ENCODE results near the gene LRRC7.

The LRRC7 gene

DNA sequence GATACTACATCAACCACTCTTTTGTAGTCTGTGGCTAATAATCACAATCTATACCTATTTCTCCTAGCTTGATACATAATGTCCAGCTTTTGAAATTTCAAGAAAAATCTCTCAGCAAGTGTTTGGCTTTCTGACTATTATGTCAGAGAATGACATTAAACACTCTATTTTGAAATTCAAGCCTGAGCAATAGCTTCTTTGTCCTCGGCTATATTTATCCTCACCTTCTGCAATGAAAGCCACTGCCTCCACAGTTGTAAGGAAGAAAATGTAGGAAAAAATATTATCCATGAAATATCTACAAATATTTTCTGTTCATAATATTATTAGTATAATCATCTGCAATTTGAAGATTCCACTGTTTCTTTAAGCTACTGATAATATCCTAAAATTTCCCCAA is 22.1 kb downstream of the LRRC7 start:
- no peak for DNase-seq (ENCODE audit: low read depth in 2 of 2)

DNA sequence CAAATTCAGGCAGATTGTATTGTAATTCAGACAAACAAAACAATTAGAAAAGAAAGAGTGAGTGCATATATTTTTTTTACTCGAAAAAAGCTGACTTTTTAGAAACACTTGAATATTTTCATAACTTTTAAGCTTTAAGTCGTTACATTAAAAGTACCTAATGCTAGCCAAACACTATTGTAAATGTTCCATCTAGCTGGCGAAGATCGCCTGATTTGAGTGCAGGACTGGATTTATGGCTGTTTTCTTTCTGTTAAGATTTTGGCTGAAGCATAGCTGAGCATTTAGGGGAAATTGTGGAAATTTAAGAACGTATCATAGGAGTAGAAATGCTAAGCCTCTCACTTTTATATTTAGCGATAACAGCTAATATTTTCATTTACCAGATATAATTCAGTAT is 24.6 kb downstream of the LRRC7 start:
- no peak for DNase-seq (ENCODE audit: low read depth in 2 of 2)

DNA sequence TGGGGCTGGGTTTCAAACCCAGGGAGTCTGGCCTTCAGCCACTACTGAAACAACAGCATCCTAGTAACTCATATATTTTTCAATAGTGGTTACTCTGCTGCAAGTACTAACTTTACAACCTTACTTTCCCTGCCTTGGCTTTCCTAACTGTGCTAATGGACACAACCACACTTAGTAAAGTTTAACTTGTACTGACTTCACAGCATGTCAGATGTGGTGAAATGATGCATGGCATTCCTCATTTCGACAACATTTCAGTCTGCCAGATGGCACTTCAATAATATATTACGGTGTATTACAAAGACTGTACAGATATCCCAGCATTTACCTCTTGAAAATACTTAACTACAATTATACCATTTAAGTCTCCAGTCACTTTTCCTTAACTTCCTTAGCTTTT is 27.8 kb downstream of the LRRC7 start:
- DNase-seq (ENCODE audit: low read depth in 2 of 2): no peak

DNA sequence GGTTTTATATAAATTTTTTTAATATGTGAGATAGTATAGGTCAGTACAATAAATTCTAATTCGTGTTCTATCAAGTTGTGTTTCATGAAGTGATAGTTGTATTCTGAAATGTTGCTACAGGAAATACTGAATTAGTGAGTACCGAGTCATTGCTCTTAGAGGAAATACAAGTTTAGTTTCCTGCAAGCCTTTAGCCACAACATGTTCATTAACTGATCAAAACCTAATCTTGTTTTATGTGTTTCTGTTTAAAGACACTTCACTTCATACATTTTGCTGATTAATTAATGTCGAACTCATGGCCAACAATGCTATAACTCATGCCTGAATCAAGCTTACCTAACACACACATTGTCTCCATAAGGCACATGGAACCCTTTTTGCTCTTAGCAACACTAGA is 43.6 kb downstream of the LRRC7 start:
- DNase-seq (ENCODE audit: low read depth in 2 of 2): no peak

DNA sequence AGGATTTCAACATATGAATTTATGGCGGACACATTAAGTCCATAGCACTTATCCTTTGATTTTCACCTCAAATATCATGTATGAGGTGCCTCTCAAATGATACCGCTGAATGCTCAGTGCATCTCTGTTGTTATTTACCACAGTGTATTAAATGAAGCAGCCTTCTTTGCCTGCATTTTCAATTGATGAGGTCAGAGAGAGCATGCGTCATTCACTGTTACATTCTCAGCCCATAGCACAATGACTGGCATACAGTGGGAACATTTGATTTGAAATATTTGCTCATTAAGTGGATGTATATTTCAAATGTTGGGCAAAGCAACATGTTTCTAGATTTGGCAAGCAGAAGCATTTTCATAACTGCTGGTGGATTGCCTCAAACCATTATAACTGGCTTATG is 45.7 kb downstream of the LRRC7 start:
- DNase-seq (ENCODE audit: low read depth in 2 of 2): no peak

DNA sequence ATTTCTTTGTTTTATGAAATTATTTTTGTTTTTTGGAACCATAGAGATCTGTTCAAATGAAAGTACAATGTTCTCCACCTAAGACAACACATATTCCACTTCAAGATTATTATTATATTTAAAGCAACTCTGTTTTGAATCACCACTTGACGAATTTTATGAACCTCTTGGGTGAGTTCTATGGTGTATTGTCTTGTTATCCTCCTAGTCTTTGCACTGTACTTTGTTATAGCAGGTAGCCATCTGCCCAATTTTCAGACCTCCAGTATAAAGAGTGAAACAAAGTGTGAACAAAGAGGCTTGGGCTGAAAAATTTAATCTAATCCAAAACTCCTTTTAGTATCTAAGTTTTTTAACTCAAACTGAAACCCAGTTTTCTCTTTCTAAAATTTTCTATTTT is 71.0 kb downstream of the LRRC7 start:
- no peak for DNase-seq (ENCODE audit: low read depth in 2 of 2)

DNA sequence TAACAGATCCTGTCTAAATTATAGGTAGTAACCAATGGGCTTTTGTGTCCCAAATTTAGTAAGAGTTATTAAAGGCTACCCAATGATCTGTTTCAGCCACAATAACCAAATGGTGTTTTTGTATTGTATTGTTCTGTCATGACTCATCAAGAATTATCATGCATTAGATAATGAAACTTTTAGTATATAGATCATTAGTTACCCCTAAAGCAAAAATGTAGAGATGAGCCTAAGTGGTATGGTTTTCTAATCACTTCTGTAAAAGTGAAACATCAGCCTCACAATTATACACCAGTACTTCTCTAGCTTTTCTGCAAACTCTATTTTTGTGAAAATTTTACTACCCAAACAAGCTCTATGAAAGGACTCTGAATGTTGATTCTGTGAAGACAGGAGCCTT is 71.4 kb downstream of the LRRC7 start:
- no peak for DNase-seq (ENCODE audit: low read depth in 2 of 2)

DNA sequence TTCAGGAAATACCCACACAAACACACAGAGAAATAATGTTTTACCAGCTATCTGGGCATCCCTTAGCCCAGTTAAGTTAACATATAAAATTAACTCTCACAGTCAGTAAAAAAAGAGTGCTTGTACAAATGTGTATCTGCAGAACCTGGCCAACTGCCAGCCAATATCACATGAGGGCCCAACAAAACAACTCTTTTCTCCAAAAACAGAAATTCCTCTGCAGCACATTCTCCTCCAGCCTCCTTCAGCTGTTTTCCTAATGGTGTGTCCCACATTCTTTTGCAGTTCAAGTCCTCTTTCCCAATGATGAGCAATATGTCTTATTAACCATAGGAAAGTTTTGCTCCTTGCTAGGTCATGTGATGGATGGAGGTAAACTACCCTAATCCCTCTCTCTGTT is 75.5 kb downstream of the LRRC7 start:
- no peak for DNase-seq (ENCODE audit: low read depth in 2 of 2)

DNA sequence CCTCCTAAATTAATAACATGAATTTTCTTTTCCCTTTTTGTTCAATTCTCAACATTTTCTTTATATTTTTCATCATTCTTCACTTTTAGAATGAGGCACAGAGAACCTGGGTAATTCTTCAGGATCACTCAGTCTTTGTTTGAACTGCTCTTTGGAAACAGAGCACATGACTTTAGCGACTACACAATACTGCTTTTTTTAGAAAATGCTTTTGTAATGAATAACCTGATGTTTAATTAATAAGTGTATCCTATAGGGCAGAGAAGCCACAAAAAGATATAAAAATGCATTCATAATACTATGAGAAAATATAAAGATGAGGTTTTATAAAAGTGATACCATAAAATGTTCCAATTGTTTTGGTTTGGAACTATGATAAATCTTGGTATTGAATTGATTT is 77.8 kb downstream of the LRRC7 start:
- no peak for DNase-seq (ENCODE audit: low read depth in 2 of 2)

DNA sequence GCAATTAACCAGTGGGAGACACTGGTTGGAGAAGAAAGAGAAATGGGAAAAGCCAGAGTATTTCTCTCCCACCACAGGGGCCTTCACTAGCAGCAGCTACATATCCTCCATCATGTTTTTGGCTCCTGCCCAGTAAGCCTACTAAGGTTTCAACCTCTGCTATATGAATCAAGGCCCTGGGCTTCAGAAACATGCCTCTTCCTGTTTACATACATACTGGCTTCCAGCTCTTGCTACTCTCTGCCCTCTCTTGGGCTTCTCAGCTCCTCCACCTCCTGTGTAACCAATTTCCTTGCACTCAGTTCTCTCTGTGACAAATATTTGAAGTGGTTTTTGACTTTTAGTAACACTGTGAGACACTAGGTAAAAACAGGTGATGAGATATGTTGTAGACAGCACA is 80.8 kb downstream of the LRRC7 start:
- DNase-seq (ENCODE audit: low read depth in 2 of 2): no peak

DNA sequence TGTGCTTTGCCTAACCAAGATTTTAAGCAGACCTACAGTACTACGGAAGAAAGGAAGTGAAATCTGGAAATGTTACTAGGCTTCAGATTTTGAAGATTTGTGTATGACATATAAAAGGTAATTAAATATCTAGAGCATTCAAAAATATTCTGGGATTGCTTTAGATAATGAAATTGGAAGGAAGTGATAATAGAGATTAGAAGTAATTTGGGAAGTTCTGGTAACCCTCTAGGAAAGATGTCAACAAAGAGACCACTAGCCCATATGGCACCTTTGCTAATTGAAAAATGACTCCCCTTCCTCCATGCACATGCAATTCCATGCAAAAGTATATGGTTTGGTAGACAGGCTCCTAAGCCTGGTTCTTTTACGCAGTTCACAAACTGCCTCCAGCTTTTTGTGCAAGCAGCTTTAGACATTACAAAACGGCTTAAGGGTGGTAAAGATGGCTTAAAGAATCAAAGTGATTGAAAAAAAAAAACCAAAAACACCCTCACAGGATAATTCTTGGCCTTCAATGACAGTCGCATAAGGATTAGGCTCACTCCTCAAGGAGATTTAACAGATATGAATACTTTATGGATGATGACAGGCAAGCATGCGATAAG is 81.8 kb downstream of the LRRC7 start:
- no peak for DNase-seq (ENCODE audit: low read depth in 2 of 2)

DNA sequence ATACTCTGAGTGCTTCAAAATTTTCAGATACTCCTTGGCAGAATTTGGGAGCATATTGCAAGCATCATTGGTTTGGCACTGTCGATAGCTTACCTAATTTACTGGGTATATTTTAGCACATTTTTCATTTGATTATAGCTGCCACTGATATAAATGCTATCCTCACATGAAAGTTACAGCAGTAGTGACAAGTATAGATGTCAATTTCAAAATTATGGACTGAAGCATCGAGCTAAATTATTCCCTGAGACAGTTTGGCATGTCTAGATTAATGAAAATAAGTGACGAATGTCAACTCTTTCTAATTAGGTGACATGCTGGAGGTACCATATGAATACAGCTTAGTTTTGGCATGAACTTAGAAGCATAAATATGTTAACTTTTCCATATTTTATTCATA is 83.1 kb downstream of the LRRC7 start:
- DNase-seq (ENCODE audit: low read depth in 2 of 2): no peak

DNA sequence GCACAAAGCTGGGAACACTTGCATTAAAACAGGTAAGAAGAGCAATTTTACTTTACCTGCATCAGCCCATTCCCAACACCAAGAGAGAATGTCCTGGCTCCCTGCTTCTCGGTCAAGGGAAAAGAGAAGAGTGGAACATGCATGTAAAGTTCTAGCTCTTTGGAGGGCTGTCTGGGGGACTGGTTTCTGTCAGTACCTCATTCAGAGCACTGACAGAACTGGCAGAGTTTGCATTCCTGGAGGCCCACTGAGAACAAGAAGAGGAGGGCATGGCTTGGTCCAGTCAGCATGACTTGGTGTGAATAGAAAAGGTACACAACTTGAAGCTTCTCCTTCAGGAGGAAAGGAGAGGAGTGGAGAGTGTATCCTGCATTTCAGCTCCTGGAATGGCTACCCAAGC is 83.9 kb downstream of the LRRC7 start:
- no peak for DNase-seq (ENCODE audit: low read depth in 2 of 2)

DNA sequence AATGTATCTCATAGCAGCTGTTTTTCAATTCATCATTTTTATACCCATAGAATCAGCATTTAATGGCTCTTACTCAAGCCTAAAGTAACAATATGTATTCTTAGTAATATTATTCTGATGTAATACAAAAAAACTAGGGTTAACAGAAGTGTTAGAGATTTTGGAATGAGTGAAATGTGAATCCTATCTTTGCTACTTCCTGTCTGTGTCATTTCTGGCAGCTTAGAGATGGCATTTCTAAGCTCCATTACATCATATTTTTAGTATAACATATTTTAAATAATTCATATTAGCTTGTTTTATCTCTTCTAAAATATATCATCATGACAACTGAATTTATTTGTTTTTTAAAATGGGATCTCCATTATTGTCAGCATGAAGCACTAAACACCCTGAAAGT is 90.2 kb downstream of the LRRC7 start:
- DNase-seq (ENCODE audit: low read depth in 2 of 2): no peak

DNA sequence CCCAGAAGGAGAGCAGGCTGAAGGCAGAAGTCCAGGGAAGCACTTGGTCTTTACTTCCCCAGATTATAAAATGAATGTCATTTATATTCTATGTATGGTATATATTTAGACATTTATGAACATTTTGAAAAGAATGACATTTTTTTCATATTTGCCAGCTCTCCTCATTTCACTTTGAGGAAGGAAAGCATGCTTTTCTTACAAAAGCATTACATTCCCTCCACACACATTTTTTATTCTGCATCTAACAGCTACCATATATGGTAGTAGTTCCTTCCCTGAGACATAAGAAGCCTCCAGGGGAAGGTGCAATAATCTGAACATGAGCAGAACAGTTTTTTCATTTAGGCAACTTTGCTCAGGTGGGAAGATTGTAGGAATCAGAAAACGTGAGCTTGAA is 94.0 kb downstream of the LRRC7 start:
- DNase-seq (ENCODE audit: low read depth in 2 of 2): no peak

DNA sequence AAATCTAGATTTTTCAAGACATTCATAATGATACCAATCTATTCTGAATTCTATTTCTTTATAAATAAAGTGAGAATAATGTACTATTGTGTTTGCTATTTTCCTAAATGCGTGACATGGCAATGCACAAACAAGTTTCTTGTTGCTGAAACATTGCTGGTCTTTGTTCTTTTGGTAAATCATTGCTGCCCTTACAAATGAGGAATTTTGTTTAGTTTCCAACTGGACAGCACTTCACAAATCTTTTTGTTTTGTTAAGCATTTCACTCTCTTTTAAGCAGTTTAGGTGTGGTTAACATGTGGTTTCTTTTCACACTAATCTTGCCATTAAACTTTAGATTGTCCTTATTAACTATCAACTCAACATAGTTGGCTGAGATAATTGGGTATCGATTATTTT is 94.6 kb downstream of the LRRC7 start:
- DNase-seq (ENCODE audit: low read depth in 2 of 2): no peak

DNA sequence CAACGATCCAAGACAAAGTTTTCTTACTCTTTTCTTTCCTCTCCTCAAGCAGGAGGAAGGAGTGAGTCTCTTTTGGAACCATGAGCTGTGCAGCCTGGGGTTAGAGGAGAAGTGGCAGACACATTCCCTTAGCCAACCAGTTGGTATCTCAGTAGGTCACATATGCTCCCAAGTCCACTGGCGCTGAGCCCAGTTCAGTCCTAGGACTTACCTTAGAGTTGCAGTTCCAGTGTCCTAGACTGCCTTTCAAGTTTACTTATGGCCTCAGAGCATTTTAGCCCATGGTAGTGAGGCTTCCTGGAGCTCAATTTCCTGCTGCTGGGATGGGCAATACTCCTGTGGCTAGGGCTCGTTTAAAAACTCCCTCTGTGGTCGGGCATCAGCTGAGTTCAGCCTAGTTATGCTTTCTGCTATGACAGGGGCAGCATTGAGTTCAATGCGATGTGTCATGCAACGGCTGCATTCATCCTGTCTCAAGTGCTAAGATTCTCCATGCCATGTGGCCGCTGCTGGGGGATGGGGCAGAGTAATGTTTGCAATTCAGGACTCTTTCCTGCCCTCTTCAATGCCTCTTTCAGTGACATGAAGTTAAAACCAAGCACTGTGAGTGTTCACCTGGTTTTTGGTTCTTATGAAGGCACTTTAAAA is 103.8 kb downstream of the LRRC7 start:
- no peak for DNase-seq (ENCODE audit: low read depth in 2 of 2)

DNA sequence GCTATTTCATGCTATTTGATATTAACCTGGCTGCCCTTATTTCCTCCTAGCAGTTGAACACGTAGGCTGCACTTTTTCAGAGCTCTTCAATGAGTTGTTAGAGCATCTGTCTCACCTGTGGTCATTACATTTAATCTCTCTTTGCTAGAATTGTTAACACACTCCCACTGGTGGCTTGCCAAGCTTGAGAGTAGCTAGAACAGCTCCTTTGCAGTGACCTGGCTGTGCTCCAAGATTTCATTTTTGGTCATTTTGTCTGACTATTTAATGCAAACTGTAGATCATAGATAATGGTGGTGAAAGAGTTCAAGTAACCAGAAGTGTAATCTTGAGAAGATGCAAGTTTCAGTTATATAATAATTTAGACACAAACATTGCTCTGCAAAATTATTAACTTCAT is 105.6 kb downstream of the LRRC7 start:
- no peak for DNase-seq (ENCODE audit: low read depth in 2 of 2)

DNA sequence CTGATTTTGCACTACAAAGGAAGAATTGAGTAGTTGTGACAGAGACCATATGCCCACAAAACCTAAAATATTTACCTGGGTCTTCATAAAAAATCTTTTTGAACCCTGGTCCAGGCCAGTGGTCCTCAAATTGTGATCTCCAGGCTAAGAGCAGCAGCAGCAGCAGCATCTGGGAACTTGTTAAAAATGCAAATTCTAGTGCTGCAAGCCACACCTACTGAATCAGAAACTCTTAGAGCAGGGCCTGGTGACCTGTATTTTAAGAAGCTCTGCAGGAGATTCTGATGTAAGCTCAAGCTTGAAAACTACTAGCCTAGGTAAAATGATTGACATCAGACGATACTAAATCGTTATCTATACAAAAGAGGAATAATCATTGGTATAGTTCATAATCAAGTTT is 112.2 kb downstream of the LRRC7 start:
- DNase-seq (ENCODE audit: low read depth in 2 of 2): no peak

DNA sequence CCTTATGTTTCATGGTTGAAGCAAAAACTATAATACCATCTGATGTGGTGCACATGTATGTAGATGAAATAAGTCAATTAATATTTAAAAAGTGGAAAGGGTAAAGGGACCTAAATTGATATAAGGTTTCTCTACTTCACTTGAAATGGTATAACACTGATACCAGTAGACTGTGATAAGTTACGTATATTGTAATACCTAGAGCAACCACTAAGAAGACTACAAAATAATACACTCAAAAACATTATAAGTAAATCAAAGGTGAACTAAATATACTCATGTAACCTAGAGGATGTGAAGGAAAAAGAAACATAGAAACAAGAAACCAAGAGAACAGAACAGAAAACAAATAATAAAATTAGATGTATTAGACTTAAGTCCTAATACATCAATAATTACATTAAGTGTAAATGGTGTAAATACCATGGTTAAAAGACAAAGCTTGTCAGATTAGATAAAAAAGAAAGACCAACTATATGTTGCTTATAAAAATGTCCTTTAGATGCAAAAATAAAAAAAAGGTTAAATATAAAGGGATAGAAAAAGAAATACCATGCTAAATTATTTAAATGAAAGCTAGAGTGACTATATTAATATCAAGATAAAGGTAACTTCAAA is 118.8 kb downstream of the LRRC7 start:
- DNase-seq (ENCODE audit: low read depth in 2 of 2): no peak

DNA sequence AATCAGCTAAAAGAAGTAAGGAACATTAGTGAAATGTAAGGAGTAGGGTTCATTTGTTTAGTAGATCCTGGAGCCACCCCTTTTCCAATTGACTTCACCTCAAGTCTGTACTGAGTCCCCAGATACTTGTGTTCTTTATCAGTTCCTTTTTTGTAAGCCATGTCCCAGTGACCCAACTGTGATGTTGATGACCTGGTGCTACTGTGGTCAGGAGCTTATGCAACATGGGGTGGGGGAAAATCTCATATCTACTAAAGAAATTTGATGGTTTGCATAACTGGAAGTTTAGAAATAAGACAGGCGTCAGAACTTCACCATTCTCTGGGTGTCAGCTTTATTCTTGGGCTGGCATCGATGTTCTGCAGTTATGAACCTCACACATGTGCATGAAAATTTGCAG is 120.5 kb downstream of the LRRC7 start:
- DNase-seq (ENCODE audit: low read depth in 2 of 2): no peak

DNA sequence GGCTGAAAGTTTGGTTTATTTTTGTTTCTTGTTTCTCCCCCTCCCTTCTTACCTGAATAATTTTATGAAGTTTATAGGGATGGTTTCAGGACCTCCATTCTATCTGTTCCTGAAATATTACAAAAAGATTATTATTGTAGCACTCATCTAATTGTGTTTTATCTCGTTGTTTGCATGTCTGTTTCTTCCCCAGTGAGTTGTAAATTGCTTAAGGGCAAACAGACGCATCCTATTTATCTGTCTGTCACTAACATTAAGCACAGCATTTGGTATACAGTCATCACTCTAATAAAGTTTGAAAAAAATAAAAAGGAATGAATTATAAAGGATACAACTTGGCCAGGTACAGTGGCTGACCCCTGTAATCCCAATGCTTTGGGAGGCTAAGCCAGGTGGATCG is 123.5 kb downstream of the LRRC7 start:
- no peak for DNase-seq (ENCODE audit: low read depth in 2 of 2)

DNA sequence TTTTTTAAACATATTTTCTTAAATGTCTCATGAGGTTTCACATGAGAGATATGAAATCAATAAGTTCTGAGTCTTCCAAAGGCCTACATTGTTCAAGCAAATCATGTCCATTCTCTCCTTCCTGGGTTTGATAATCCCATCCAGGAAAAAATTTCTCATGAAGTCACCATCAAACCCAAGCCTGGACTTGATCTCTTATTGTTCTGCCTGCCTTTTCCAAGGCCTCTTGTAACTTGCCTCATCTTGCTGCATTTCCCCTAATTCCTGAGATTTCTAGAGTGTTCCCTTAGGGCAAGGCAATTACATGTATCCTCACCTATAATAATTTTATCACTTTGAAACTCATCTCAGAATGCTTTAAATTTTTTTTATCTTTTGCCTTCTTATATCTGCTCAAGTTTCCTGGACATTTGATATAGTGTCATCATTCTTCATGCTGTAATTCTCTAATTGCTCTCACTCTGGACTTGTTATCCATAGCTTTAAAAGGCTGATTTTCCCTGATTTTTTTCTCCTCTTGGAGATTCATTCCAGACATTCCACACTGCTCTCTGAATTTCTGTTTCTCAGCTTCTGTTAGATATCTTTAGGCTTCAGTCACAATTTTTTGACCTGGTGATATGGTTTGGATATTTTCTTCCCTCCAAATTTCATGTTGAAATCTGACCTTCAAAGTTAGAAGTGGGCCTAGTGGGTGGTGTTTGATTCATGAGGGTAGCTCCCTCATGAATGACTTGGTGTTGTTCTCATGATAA is 126.4 kb downstream of the LRRC7 start:
- DNase-seq (ENCODE audit: low read depth in 2 of 2): no peak

Measured in stimulated activated CD4-positive, alpha-beta T cell treated with anti-CD3 and anti-CD28 coated beads, Interleukin-4, amount 100 ng/mL, for 48 hours (primary cell).